Transverse colon (tissue), 4 donors: Measurements from ENCODE around the gene BCKDK. TPM values are rescaled to one million over a fixed set of nuclear protein-coding genes. Genes with fewer than 3 reads are reported as not detected.
"Not testable (repeated sequence)": the region's sequence is repeated elsewhere in the genome, so short reads cannot be mapped to it uniquely, and the experiment has no call there.

Experiments
- DNase-seq: peaks from one replicate; pipeline ENCODE4 v3.0.0-alpha.2; 2019
- H3K27ac ChIP-seq, 4 donors: fragments of 200-600 bp; sonication (generic); 2 replicates each; pipeline ENCODE4 v1.5.1; 2016 to 2018; ENCODE audit warnings: inconsistent platforms in 4 of 4
- H3K27me3 ChIP-seq: fragments of 200-600 bp; sonication (generic); 2 replicates; pipeline ENCODE4 v1.5.1; 2017; ENCODE audit warnings: inconsistent platforms
- H3K36me3 ChIP-seq, 4 donors: fragments of 200-600 bp; sonication (generic); 2 replicates each; pipeline ENCODE4 v1.5.1; 2017 to 2019; ENCODE audit warnings: inconsistent platforms in 4 of 4
- H3K4me1 ChIP-seq, 4 donors: fragments of 200-600 bp; sonication (generic); 2 replicates each; pipeline ENCODE4 v1.5.1; 2017 to 2020; ENCODE audit warnings: inconsistent platforms in 4 of 4
- H3K4me3 ChIP-seq, 4 donors: fragments of 200-600 bp; sonication (generic); 1 replicate in 1 of 4; 2 replicates in 3 of 4; pipeline versions ENCODE4 v1.5.1 to v1.6.1; 2017 to 2019; ENCODE audit warnings: inconsistent platforms in 4 of 4
- H3K9me3 ChIP-seq, 2 donors: fragments of 200-600 bp; sonication (generic); 2 replicates each; pipeline ENCODE4 v1.5.1; 2017 to 2019; ENCODE audit warnings: inconsistent platforms in 2 of 2
- CTCF ChIP-seq, 5 experiments: fragments of 200-600 bp in 3 of 5; fragments of 450-650 bp in 2 of 5; sonication (generic) in 3 of 5; IDR thresholded peaks; 1 replicate in 2 of 5; 2 replicates in 3 of 5; pipeline ENCODE4 v1.5.1; 2016 to 2017; ENCODE audit warnings: antibody characterized with exemption in 5 of 5, inconsistent platforms in 3 of 5, mild to moderate bottlenecking in 2 of 5, moderate library complexity in 1 of 5
- EP300 ChIP-seq: sonication (generic); formaldehyde crosslinking; IDR thresholded peaks from one replicate; pipeline ENCODE4 v1.6.1; 2017; ENCODE audit warnings: antibody characterized with exemption, low read depth
- POLR2A ChIP-seq: fragments of 450-650 bp; IDR thresholded peaks from one replicate; pipeline ENCODE4 v1.6.1; 2016; ENCODE audit warnings: antibody characterized with exemption, mild to moderate bottlenecking, moderate library complexity
- POLR2AphosphoS5 ChIP-seq, 3 donors: sonication (generic); formaldehyde crosslinking; IDR thresholded peaks; one replicate each; pipeline ENCODE4 v1.6.1; 2016; ENCODE audit warnings: antibody characterized with exemption in 3 of 3
- WGBS, 2 donors: methylation state at CpG; one replicate each; pipeline ENCODE4 v1.1.5; 2018; ENCODE audit warnings: low coverage in 1 of 2; 5-methylcytosine and 5-hydroxymethylcytosine counted together
- in situ Hi-C, 4 donors: fragments of 200-750 bp; cut with MboI; loops; one replicate each; pipeline versions ENCODE4 v1.15.0 to v1.15.1; 2017; ENCODE audit warnings: low sequenced_read_pairs in 3 of 4, low pct_ligation_motif_present in 1 of 4, low pct_unique_long_range_greater_than_20kb in 1 of 4
- intact Hi-C: fragments of 100-400 bp; cut with DNase I; formaldehyde crosslinking; loops from one replicate; pipeline ENCODE4 v1.15.1; 2023; ENCODE audit warnings: low total_unique reads
- total RNA-seq, 4 donors: library from RNA; depleted of rRNA; stranded (reverse); fragments of >200 nt; gene quantifications; one replicate each; pipeline ENCODE4 v1.1.0, GENCODE V29; 2016

BCKDK gene
- total RNA-seq, 4 donors from 2014 or later: 46.8 to 56.5 (median 51.3) TPM

- intact Hi-C loops: no loop called here
- Histone ChIP-seq H3K9me3 (no peaks in the 10 kb centered on the region), H3K27ac (peak within 1 kb of the TSS in 1 of 4 donors; percentile 26), H3K4me3 (no peak within 1 kb of the TSS), H3K36me3 (no peaks in the 10 kb centered on the region), H3K4me1 (peaks cover 0 to 7% (median 5%) of the 10 kb centered on the region in 4 donors), H3K27me3 (peaks cover 16% of the 10 kb centered on the region)
- WGBS, 2 donors: 83% methylated on average over 11 of the region's 11 CpGs; no CpG with 5 or more reads in 1 of the 2 donors
- TF ChIP-seq POLR2A (no peak), CTCF (IDR thresholded peaks at IDR 0.05) (no peak), POLR2AphosphoS5 (IDR thresholded peaks at IDR 0.05) (no peak), EP300 (no peak)
- DNase-seq: peak; percentile 35
- in situ Hi-C loops: loop anchor here in 1 of 4 donors (25.0 kb wide), 1 partner anchor 163 kb away; the partner anchor contains the start of gene HSD3B7
Observed at GRCh38 chr16:31149894-31150890, 42.0 kb downstream of the BCKDK start, which contains the start of gene PRSS36. TSS of gene PRSS36 (minus strand) at chr16:31150066. CDS start at chr16:31150035, 31 bp downstream.

- H3K27ac ChIP-seq, H3K36me3 ChIP-seq, DNase-seq, H3K9me3 ChIP-seq, H3K4me3 ChIP-seq, intact Hi-C loops, H3K4me1 ChIP-seq: not testable (repeated sequence)
- in situ Hi-C loops: loop anchor here in 1 of 4 donors (25.0 kb wide), 1 partner anchor 164 kb away; the partner anchor contains the start of gene HSD3B7
- 73 to 75% methylated on average over 2 to 6 of the region's 6 CpGs for WGBS, 2 donors
- peaks cover 16% of the 10 kb centered on the region for H3K27me3 ChIP-seq
Observed at GRCh38 chr16:31150976-31151375, 42.8 kb downstream of the BCKDK start.

GRCh38 chr16:31157136-31157535, 49.0 kb downstream of the BCKDK start:
- peaks cover 11% of the 10 kb centered on the region for H3K27me3 ChIP-seq
- H3K27ac ChIP-seq: no peak overlapping the region
- no peaks in the 10 kb centered on the region for H3K36me3 ChIP-seq
- H3K4me1 ChIP-seq: peaks cover 0 to 11% (median 1%) of the 10 kb centered on the region in 4 donors
- TF ChIP-seq POLR2AphosphoS5 (IDR thresholded peaks at IDR 0.05) (no peak), CTCF (IDR thresholded peaks at IDR 0.05) (no peak), EP300 (no peak), POLR2A (no peak)
- no peaks in the 10 kb centered on the region for H3K9me3 ChIP-seq
- no peak overlapping the region for H3K4me3 ChIP-seq
- DNase-seq: peak; percentile 17
- WGBS, 2 donors: 46 to 50% methylated on average over 2 to 8 of the region's 8 CpGs
- in situ Hi-C loops: loop anchor here in 1 of 4 donors (25.0 kb wide), 1 partner anchor 170 kb away; the partner anchor contains the start of gene HSD3B7
- intact Hi-C loops: no loop called here

Other genes starting within 250 kb of the BCKDK start
- gene BCL7C, start 214.3 kb upstream of the BCKDK start, total RNA-seq: 10 to 100 TPM; 13.8 to 57.3 (median 24.0) TPM
- under 1 TPM in 2 of 4 donors, not detected in 2; 0.82 to 0.95 TPM for gene CTF1, start 211.8 kb upstream of the BCKDK start, total RNA-seq
- gene FBXL19, start 184.8 kb upstream of the BCKDK start, total RNA-seq: 10 to 100 TPM; 19.3 to 45.3 (median 20.3) TPM
- gene ORAI3, start 159.3 kb upstream of the BCKDK start, total RNA-seq: 10 to 100 TPM; 24.8 to 45.6 (median 31.3) TPM
- 10 to 100 TPM in 3 of 4 donors, 1 to 10 TPM in 1; 5.3 to 37.0 (median 10.8) TPM for gene SETD1A, start 150.6 kb upstream of the BCKDK start, total RNA-seq
- 10 to 100 TPM in 3 of 4 donors, 1 to 10 TPM in 1; 7.0 to 31.8 (median 29.6) TPM for gene HSD3B7, start 123.2 kb upstream of the BCKDK start, total RNA-seq
- gene STX1B, start 97.7 kb upstream of the BCKDK start, total RNA-seq: 1 to 10 TPM in 1 of 4 donors, under 1 TPM in 1, not detected in 2; 0.41 to 1.3 TPM
- 100 to 1,000 TPM in 2 of 4 donors, 10 to 100 TPM in 2; 50.8 to 163 (median 79.7) TPM for gene STX4, start 74.8 kb upstream of the BCKDK start, total RNA-seq
- gene ZNF668, start 34.1 kb upstream of the BCKDK start, total RNA-seq: 10 to 100 TPM in 2 of 4 donors, 1 to 10 TPM in 2; 7.9 to 17.9 (median 10.2) TPM
- 10 to 100 TPM; 12.0 to 26.7 (median 23.5) TPM for gene ZNF646, start 34.0 kb upstream of the BCKDK start, total RNA-seq
- 1 to 10 TPM; 1.1 to 5.2 (median 3.1) TPM for gene PRSS53, start 19.4 kb upstream of the BCKDK start, total RNA-seq
- 10 to 100 TPM; 29.5 to 89.0 (median 72.0) TPM for gene VKORC1, start 13.6 kb upstream of the BCKDK start, total RNA-seq
- 10 to 100 TPM; 61.0 to 93.5 (median 62.1) TPM for gene KAT8, start 9.3 kb downstream of the BCKDK start, total RNA-seq
- gene PRSS8, start 27.3 kb downstream of the BCKDK start, total RNA-seq: 100 to 1,000 TPM; 101 to 510 (median 372) TPM
- 10 to 100 TPM in 1 of 4 donors, 1 to 10 TPM in 2, not detected in 1; 8.1 to 42.3 (median 9.8) TPM for gene PRSS36, start 41.7 kb downstream of the BCKDK start, total RNA-seq
- gene FUS, start 71.8 kb downstream of the BCKDK start, total RNA-seq: 100 to 1,000 TPM in 1 of 4 donors, 10 to 100 TPM in 3; 43.6 to 116 (median 59.0) TPM
- 100 to 1,000 TPM in 2 of 4 donors, 10 to 100 TPM in 2; 33.3 to 128 (median 90.6) TPM for gene PYCARD, start 94.4 kb downstream of the BCKDK start, total RNA-seq
- under 1 TPM in 1 of 4 donors, not detected in 3; 0.14 TPM for gene TRIM72, start 105.7 kb downstream of the BCKDK start, total RNA-seq
- not detected for gene PYDC1, start 108.7 kb downstream of the BCKDK start, total RNA-seq
- gene ITGAM, start 151.6 kb downstream of the BCKDK start, total RNA-seq: 10 to 100 TPM in 1 of 4 donors, 1 to 10 TPM in 3; 1.1 to 11.5 (median 2.3) TPM
- 1 to 10 TPM in 3 of 4 donors, not detected in 1; 1.2 to 3.8 (median 3.7) TPM for gene ITGAX, start 246.8 kb downstream of the BCKDK start, total RNA-seq